Measurements from ENCODE around the gene NANOS1.

Gene NANOS1

DNA sequence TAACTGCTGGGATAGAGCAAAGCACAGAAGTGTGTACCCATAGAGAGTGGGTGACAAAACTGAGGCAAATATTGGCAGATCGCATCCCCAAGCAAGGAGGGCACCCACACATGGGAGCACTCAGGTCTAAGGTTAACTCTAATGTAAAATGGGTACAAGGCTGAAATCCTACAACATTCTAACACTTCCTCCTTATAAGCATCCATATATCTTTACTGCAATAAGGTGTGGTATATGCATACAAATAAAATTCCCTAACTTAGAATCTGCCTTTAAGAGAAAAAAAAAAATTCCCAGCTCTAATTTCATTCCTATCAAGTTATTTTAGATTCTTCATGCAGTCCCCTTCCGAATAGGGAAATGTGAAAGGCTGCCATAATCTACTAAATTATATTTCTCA is 32.4 kb downstream of the NANOS1 start:
- Mint-ChIP-seq H3K4me3 (no peak overlapping the region), H3K36me3 (ENCODE audit: low read depth) (peaks cover 96% of the 10 kb centered on the region)
- DNase-seq, result no peak

GRCh38 chr10:119070395-119071165 is 41.1 kb downstream of the NANOS1 start:
- H3K36me3 Mint-ChIP-seq (ENCODE audit: low read depth), result peaks cover 87% of the 10 kb centered on the region
- H3K4me1 Mint-ChIP-seq, result no peaks in the 10 kb centered on the region
- peaks cover 2% of the 10 kb centered on the region for H3K27me3 Mint-ChIP-seq (ENCODE audit: low read depth, poor library complexity)
- no peak overlapping the region for H3K4me3 Mint-ChIP-seq
- DNase-seq, result no peak
- TF ChIP-seq, protein P1, sequence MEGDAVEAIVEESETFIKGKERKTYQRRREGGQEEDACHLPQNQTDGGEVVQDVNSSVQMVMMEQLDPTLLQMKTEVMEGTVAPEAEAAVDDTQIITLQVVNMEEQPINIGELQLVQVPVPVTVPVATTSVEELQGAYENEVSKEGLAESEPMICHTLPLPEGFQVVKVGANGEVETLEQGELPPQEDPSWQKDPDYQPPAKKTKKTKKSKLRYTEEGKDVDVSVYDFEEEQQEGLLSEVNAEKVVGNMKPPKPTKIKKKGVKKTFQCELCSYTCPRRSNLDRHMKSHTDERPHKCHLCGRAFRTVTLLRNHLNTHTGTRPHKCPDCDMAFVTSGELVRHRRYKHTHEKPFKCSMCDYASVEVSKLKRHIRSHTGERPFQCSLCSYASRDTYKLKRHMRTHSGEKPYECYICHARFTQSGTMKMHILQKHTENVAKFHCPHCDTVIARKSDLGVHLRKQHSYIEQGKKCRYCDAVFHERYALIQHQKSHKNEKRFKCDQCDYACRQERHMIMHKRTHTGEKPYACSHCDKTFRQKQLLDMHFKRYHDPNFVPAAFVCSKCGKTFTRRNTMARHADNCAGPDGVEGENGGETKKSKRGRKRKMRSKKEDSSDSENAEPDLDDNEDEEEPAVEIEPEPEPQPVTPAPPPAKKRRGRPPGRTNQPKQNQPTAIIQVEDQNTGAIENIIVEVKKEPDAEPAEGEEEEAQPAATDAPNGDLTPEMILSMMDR (IDR thresholded peaks at IDR 0.05), result no peak
- no peaks in the 10 kb centered on the region for H3K9me3 Mint-ChIP-seq
- H3K27ac Mint-ChIP-seq, result no peak overlapping the region

More for the DNA sequence above, 32.4 kb downstream of the NANOS1 start:
- Mint-ChIP-seq H3K9me3 (no peaks in the 10 kb centered on the region), H3K27me3 (ENCODE audit: low read depth, poor library complexity) (no peaks in the 10 kb centered on the region), H3K27ac (peak overlapping the region; percentile 59), H3K4me1 (no peaks in the 10 kb centered on the region)
- TF ChIP-seq, protein P1 (IDR thresholded peaks at IDR 0.05), result no peak

DNA sequence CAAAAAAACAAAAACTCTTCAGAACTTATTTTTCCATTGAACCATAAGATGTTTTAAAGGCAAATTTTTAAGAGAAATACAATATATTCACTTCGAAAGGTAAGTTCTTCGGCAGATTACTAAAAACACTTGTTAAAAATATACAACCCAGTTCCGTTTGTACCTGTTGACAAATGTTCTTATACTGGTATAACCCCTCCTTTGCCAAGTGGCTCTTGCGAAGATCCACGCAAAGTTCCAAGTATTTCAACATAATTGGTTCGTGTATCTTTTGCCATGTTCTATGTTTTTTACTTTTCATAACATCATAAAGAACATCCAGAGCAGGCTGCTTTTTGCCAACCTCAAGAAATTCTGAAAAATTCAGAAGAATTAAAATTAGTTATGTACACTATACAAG is 44.1 kb downstream of the NANOS1 start:
- no peaks in the 10 kb centered on the region for H3K27me3 Mint-ChIP-seq (ENCODE audit: low read depth, poor library complexity)
- H3K9me3 Mint-ChIP-seq, result peaks cover 5% of the 10 kb centered on the region
- H3K4me1 Mint-ChIP-seq, result peaks cover 5% of the 10 kb centered on the region
- no peak for DNase-seq
- H3K27ac Mint-ChIP-seq, result no peak overlapping the region
- TF ChIP-seq, protein P1 (IDR thresholded peaks at IDR 0.05), result no peak
- H3K36me3 Mint-ChIP-seq (ENCODE audit: low read depth), result peaks cover 75% of the 10 kb centered on the region
- no peak overlapping the region for H3K4me3 Mint-ChIP-seq

DNA sequence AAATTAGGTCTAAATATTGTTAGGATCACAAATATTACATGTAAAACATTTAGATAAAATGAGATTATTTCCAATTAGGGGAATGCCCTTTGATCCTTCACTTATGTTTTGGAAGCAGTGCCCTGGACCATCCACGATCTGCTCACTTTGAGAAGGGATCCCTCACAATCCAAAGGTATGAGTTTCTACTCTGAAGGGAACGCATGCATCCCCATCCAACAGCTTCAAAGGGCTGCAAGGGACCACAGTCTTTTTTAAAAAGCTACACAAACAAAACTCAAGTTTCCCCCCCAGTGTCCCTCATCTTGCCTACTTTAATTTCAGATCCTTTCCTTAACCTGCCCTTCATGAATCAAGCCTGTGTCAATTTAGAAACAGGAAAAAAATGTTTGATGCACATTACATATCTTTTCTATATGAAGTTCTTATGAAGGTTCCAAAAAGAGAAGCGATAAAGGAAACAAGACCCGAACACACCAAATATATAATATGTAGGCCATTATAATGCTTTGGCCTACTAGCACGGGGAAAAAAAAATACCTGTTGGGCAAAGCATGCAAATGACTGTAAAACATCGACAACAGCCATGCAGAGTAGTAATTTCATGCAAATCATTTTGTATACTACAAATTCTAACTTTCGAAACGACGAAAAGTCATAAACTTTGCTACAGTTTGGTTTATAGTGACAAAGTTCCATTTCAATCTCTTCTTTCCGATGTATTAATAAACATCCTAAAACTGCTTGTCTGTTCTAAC is 49.1 kb downstream of the NANOS1 start:
- Mint-ChIP-seq H3K36me3 (ENCODE audit: low read depth) (peaks cover 32% of the 10 kb centered on the region), H3K4me1 (peaks cover 29% of the 10 kb centered on the region), H3K27ac (no peak overlapping the region), H3K4me3 (peak overlapping the region; percentile 96), H3K27me3 (ENCODE audit: low read depth, poor library complexity) (no peaks in the 10 kb centered on the region), H3K9me3 (peaks cover 5% of the 10 kb centered on the region)
- TF ChIP-seq, protein P1 (IDR thresholded peaks at IDR 0.05), result no peak
- DNase-seq, result no peak

- peaks cover 5% of the 10 kb centered on the region for H3K9me3 Mint-ChIP-seq
- H3K27ac Mint-ChIP-seq, result peak overlapping the region; percentile 100
- no peaks in the 10 kb centered on the region for H3K27me3 Mint-ChIP-seq (ENCODE audit: low read depth, poor library complexity)
- peak overlapping the region; percentile 96 for H3K4me3 Mint-ChIP-seq
- TF ChIP-seq, protein P1 (IDR thresholded peaks at IDR 0.05), result no peak
- peaks cover 29% of the 10 kb centered on the region for H3K4me1 Mint-ChIP-seq
- peaks cover 26% of the 10 kb centered on the region for H3K36me3 Mint-ChIP-seq (ENCODE audit: low read depth)
- peak; percentile 67 for DNase-seq
These were observed 50.3 kb downstream of the NANOS1 start for GRCh38 chr10:119079599-119080520.
